Heart right ventricle (tissue), 16 donors: ENCODE results near the gene NIP7. TPM values are rescaled to one million over a fixed set of nuclear protein-coding genes. Genes with fewer than 3 reads are reported as not detected.

ENCODE experiments used
- ATAC-seq, 8 donors: fragments of 200-7000 bp; cut with Tn5 transposase; one replicate each; pipeline ENCODE4 v1.9.1; 2020; ENCODE audit warnings: mild to moderate bottlenecking in 8 of 8, moderate library complexity in 8 of 8, moderate number of reproducible peaks in 1 of 8
- DNase-seq, 2 donors: peaks; one replicate each; pipeline ENCODE4 v3.0.0-alpha.2; 2020
- H3K27ac ChIP-seq, 10 donors: fragments of 200-600 bp; sonication (generic) in 2 of 10; one replicate each; pipeline versions ENCODE4 v1.5.0 to v1.8.0; 2020 to 2022; ENCODE audit warnings: mild to moderate bottlenecking in 3 of 10
- H3K27me3 ChIP-seq, 7 donors: fragments of 200-600 bp; one replicate each; pipeline ENCODE4 v1.8.0; 2021 to 2022; ENCODE audit warnings: mild to moderate bottlenecking in 2 of 7
- H3K36me3 ChIP-seq, 9 donors: fragments of 200-600 bp; sonication (generic) in 1 of 9; one replicate each; pipeline versions ENCODE4 v1.5.0 to v1.8.0; 2020 to 2022; ENCODE audit warnings: mild to moderate bottlenecking in 2 of 9
- H3K4me1 ChIP-seq, 9 donors: fragments of 200-600 bp; sonication (generic) in 1 of 9; one replicate each; pipeline versions ENCODE4 v1.5.0 to v1.8.0; 2020 to 2022; ENCODE audit warnings: mild to moderate bottlenecking in 4 of 9
- H3K4me3 ChIP-seq, 10 donors: fragments of 200-600 bp; sonication (generic) in 2 of 10; one replicate each; pipeline versions ENCODE4 v1.5.0 to v1.8.0; 2020 to 2022; ENCODE audit warnings: mild to moderate bottlenecking in 7 of 10, moderate library complexity in 2 of 10
- H3K9me3 ChIP-seq, 11 donors: fragments of 200-600 bp in 10 of 11; sonication (generic) in 2 of 11; one replicate each; pipeline versions ENCODE4 v1.5.0 to v1.8.0; 2013 to 2022; ENCODE audit warnings: mild to moderate bottlenecking in 2 of 11, control low read depth in 1 of 11, moderate library complexity in 1 of 11
- CTCF ChIP-seq, 9 donors: fragments of 200-600 bp; sonication (generic) in 2 of 9; IDR thresholded peaks; one replicate each; pipeline versions ENCODE4 v1.5.0 to v1.8.0; 2021 to 2022; ENCODE audit warnings: antibody characterized with exemption in 9 of 9, mild to moderate bottlenecking in 5 of 9, moderate library complexity in 1 of 9
- WGBS, 2 donors: extraction: QIAGEN DNeasy Blood & Tissue Kit; methylation state at CpG; one replicate each; pipeline ENCODE4 v1.1.7; 2013; ENCODE audit warnings: inconsistent platforms in 1 of 2; 5-methylcytosine and 5-hydroxymethylcytosine counted together
- intact Hi-C, 10 donors: fragments of 100-400 bp; cut with DNase I; formaldehyde crosslinking; loops; one replicate each; pipeline versions ENCODE4 v1.11.1 to v1.14.2; 2022
- polyA plus RNA-seq, 2 donors: library from polyadenylated mRNA; stranded (reverse); fragments of 200-250 nt; gene quantifications; one replicate each; pipeline ENCODE4 v1.2.3, GENCODE V29; 2013
- total RNA-seq, 10 donors: library from RNA; stranded (reverse); fragmentation: NEBNext Ultra II Directional in 3 of 10; extraction: Animal tissue kit (Norgen Biotek cat#: 25700) in 3 of 10; gene quantifications; one replicate each; pipeline versions ENCODE4 v1.2.1 to v1.2.4, GENCODE V29; 2021 to 2023
- donor health status: Arrhythmogenic right ventricular cardiomyopathy.
- donor health status: ischemic (EF 13 %, LVEDD 7.1; RV severe dilation, severe dysfunction).
- donor health status: healthy with polysubstance abuse.
- donor health status: DM: no; HTN: yes; CAD: no.
- donor health status: DM: no; HTN: no; CAD: no.
- donor health status: ischemic (EF 25% LVEDD 6.9; RV normal size, moderate dysfunction).
- donor health status: ischemic (EF 25% LVEDD 5.7; RV mildly dilated, moderate dysfunction).
- donor health status: healthy.
- donor health status: DM: yes; HTN: yes; CAD: no.
- donor health status: Ischemic cardiomyopathy.
- donor health status: ischemic (EF 35%, LVEDD 5.7; RV mildly dilated, moderate dysfunction).
- donor health status: nonischemic (EF 11% LVEDD 7.7; RV severe dilation, severe dysfunction).
- donor health status: DM: yes; HTN: yes; CAD: no.
- donor health status: PGD.
- donor health status: ischemic (EF 29% LVEDD 5.4; RV normal size, mild dysfunction).
- donor health status: nonischemic (EF 23%, LVEDD 6.1; RV moderate dilation, normal function).

The NIP7 gene
- total and polyA plus RNA-seq, 12 donors, result 6.1 to 15.8 (median 8.0) TPM

DNA sequence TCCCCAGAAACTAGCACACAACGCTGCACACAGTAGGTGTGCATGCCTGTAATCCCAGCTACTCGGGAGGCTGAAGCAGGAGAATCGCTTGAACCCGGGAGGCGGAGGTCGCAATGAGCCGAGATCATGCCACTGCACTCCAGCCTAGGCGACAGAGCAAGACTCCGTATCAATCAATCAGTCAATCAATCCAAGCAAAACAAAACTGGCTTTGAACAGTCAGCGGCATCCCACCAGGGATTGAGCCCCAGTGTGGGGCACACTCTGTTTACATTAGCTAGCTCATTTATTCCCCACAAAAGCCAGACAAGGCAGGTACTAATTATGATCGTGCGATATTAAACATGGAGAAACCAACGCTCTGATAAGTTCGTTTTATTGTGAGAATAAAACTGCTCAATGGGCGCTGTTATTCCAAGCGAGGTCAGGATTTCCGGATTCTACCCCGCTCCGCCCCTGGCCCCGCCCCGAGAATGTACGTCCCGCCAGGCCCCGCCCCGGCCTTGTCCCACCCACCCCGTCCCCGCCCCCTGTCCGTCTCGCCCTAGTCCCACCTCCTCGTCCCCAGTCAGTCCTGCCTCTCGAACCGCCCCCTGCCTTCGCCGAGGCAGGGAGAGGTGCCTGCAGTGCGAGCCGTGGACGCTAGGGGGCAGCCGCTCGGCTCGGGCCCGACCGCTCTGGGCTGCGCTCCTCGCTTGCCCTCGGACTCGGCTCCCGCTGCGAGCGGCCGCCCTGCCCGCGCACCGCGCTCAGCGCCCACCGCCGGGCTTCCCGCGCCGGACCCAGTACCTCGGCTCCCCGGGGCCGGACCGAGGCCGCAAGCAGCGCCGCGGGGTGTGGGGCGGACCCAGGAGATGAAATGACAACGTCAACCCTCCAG, 28.7 kb upstream of the NIP7 start, which contains the start of gene VPS4A:
Gene VPS4A, plus strand, starts transcription at position 698 of the 880 bp plus-strand sequence. Its CDS starts 162 bp downstream, at position 860.
- intact Hi-C loops, result loop anchor here in 2 of 10 donors (1.0 to 2.0 kb wide), 2 partner anchors 28 kb away; partner anchors contain the start of genes COG8 (in 2 of the 2) and NIP7 (in 2 of the 2)
- WGBS, 2 donors, result 9 to 10% methylated on average over 62 to 70 of the region's 70 CpGs
- TF ChIP-seq CTCF (IDR thresholded peaks at IDR 0.05), result peak; percentile 76 to 95 (median 91)

GRCh38 chr16:69311533-69312387, 27.8 kb upstream of the NIP7 start:
- ATAC-seq (peak; percentile 4 to 55 (median 40)), DNase-seq (no peak)
- Histone ChIP-seq H3K9me3 (no peaks in the 10 kb centered on the region), H3K4me1 (peaks cover 5 to 44% (median 25%) of the 10 kb centered on the region in 9 donors), H3K27me3 (no peaks in the 10 kb centered on the region), H3K4me3 (peak overlapping the region; percentile 77 to 99 (median 88)), H3K36me3 (peaks cover 0 to 38% (median 14%) of the 10 kb centered on the region in 9 donors), H3K27ac (peak overlapping the region; percentile 36 to 97 (median 90))
- no peak for TF ChIP-seq CTCF (IDR thresholded peaks at IDR 0.05)
- intact Hi-C loops, result loop anchor here in 2 of 10 donors (1.0 to 2.0 kb wide), 2 partner anchors 27 to 28 kb away; partner anchors contain the start of genes COG8 (in 2 of the 2) and NIP7 (in 2 of the 2)
- WGBS, 2 donors, result 1 to 2% methylated on average over 49 to 59 of the region's 59 CpGs

More for the DNA sequence above, 28.7 kb upstream of the NIP7 start, which contains the start of gene VPS4A:
- DNase-seq (peak; percentile 96 to 97), ATAC-seq (peak; percentile 94 to 98 (median 96))
- Histone ChIP-seq H3K27me3 (no peaks in the 10 kb centered on the region), H3K9me3 (no peaks in the 10 kb centered on the region), H3K27ac (peak within 1 kb of the TSS; percentile 36 to 97 (median 90)), H3K36me3 (peaks cover 0 to 29% (median 7%) of the 10 kb centered on the region in 9 donors), H3K4me1 (peaks cover 5 to 44% (median 25%) of the 10 kb centered on the region in 9 donors), H3K4me3 (peak within 1 kb of the TSS; percentile 77 to 99 (median 88))

- Histone ChIP-seq H3K4me1 (peaks cover 5 to 44% (median 25%) of the 10 kb centered on the region in 9 donors), H3K27ac (no peak overlapping the region), H3K4me3 (no peak overlapping the region), H3K36me3 (peaks cover 0 to 55% (median 19%) of the 10 kb centered on the region in 9 donors), H3K27me3 (no peaks in the 10 kb centered on the region), H3K9me3 (no peaks in the 10 kb centered on the region)
- no peak for ATAC-seq
- intact Hi-C loops, result no loop called here
- WGBS, 2 donors, result 92 to 93% methylated on average over 5 of the region's 5 CpGs
- no peak for TF ChIP-seq CTCF (IDR thresholded peaks at IDR 0.05)
- DNase-seq, result no peak
Measured at GRCh38 chr16:69313469-69313868, 26.1 kb upstream of the NIP7 start.

GRCh38 chr16:69314534-69314933, 25.0 kb upstream of the NIP7 start:
- no peaks in the 10 kb centered on the region for H3K9me3 ChIP-seq
- H3K27ac ChIP-seq, result no peak overlapping the region
- H3K36me3 ChIP-seq, result peaks cover 0 to 66% (median 30%) of the 10 kb centered on the region in 9 donors
- no peaks in the 10 kb centered on the region for H3K27me3 ChIP-seq
- TF ChIP-seq CTCF (IDR thresholded peaks at IDR 0.05), result no peak
- intact Hi-C loops, result no loop called here
- peaks cover 5 to 44% (median 25%) of the 10 kb centered on the region in 9 donors for H3K4me1 ChIP-seq
- WGBS, 2 donors, result 71% methylated on average over 11 of the region's 11 CpGs
- H3K4me3 ChIP-seq, result no peak overlapping the region
- DNase-seq, result no peak
- no peak for ATAC-seq
